Left lobe of liver (tissue), 2 donors: Measurements from ENCODE around the gene PDLIM4. TPM values are rescaled to one million over a fixed set of nuclear protein-coding genes. Genes with fewer than 3 reads are reported as not detected.

Experiments used
- ATAC-seq: fragments of 200-7000 bp; cut with Tn5 transposase; one replicate; pipeline ENCODE4 v1.9.1; 2020; ENCODE audit warnings: mild to moderate bottlenecking, moderate library complexity
- DNase-seq: peaks from one replicate; pipeline ENCODE4 v3.0.0-alpha.2; 2020; ENCODE audit warnings: low spot score
- total RNA-seq: library from RNA; stranded (reverse); gene quantifications from one replicate; pipeline ENCODE4 v1.2.1, GENCODE V29; 2021
- donor health status: DM: no; HTN: no; CAD: no; lungs with moderate emphysema.
- donor health status: DM: no; HTN: yes; CAD: no.

Gene PDLIM4
- total RNA-seq, 1 donor from 2014 or later = 0.88 TPM

DNA sequence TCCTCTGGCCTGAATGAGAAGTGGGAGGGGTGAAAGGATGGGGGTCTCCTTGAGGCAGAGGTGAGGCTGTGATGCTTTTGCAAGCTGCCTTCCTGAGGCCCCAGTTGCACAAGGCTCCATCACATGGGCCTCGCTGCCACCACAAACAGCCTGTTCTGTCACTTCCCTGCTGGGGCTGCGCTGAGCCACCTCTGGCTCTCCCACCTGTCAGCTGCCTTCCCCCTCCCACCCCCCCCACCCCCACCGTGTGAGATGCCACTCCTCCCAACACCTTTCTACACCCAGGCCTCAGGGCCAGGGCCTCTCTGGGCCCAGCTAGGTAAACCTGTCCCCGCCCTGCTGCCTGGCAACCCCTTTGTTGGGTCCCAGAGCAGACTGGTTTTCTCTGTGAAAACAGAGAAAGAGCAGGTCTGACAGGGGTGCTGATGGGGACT is 4.5 kb upstream of the PDLIM4 start:
- no peak for DNase-seq
- ATAC-seq = no peak

DNA sequence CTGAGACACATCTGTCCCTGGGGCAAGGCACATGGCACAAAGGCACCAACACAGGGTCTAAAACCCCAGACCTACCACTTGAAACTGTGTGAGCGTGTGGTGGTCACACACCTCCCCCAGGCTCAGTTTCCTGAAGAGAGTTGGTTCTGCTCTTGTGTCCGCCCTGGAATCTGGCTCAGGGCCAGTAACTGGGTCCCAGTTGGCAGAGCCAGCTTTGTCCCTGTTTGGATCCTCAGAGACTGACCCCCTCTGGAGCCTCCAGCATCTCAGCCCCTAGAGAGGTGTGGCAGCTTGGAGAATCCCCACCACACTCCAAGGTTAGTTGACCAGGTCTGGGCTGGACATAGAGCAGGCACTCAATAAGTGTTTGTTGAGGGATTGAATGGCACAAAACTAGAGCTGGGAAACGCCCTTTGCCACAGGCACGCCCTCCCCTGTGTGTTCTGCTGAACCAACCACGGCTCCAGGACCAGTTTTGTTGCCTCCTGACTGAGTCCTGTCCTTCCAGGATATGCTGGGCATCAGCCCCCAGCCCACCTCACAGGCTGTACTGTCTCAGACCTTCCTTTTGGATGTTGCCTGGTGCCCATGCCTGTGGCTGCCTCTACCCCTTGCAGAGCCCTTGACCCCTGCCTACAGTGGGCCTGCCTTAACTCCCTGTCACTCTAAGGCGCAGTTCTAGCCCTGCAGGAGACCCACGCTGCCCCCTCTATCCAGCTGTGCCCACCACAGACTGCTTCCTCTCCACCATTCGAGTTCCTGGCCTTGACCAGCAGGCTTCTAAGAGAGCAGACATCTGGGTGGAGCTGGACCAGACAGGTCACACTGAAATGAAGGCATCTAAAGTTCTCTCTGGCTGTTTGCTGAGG is 3.8 kb upstream of the PDLIM4 start:
- no peak for DNase-seq
- ATAC-seq = no peak

DNA sequence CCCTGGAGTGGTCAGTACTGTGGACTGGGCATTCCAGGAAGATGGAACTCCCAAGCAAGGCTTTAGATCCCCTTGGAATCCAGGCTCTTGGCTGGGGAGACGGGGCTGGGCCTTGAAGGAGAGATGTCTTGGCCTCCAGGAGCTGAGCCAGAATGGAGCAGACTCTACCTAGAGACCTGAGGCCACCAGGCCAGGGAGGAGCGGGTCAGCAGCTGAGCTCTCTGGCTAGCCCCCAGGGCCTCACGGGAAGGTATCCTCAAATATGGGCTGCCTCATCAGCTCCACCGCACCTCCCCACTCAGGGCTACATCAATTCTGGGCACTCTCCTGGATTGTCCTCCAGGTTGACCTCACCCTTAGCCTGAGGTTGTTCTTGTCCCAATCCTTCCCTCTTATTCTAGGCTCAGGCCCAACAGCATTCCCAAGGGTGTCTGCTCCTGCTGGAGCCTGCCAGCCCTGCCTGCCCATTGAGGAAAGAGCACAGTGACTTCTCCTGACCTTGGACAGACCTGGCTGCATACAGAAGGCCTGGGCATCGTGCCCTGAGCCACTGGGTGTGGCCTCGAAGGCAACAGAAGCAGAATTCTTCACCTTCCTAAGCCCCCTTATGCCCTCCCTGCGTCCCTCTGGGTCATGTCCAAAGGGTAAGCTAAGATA is 3.0 kb upstream of the PDLIM4 start:
- DNase-seq (no peak), ATAC-seq (no peak)

DNA sequence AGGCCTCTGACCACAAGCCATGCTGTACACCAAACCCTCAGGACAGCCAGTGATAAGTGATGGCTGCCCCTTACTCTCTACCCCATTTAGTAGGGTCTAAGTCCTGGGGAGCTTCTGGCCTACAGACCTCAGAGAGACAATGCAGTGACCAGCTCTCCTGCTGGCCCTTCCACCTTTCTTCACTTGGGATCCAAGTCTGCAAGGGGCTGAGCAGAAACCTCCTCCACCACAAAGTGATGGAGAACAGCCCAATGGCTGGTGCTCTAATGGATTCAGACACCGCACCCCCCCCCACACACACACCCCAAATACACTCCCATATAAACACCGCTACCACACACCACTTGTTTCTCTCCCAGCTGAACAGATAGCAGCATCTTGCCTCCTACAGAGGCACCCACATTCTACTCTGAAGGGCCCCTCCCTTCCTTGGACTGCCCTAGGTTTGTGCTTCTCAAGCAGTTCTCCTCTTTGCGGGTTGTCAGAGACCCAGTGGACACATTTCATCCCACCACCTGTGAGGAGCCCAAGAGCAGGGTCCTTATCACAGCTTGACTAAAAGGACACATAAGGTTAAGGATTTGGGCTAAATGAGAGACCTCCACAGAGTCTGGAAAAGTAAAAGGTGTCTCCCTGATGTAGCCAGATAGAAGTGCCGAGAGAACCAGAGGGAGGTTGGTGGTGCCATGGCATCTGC is 1.3 kb upstream of the PDLIM4 start:
- ATAC-seq = no peak
- no peak for DNase-seq

DNA sequence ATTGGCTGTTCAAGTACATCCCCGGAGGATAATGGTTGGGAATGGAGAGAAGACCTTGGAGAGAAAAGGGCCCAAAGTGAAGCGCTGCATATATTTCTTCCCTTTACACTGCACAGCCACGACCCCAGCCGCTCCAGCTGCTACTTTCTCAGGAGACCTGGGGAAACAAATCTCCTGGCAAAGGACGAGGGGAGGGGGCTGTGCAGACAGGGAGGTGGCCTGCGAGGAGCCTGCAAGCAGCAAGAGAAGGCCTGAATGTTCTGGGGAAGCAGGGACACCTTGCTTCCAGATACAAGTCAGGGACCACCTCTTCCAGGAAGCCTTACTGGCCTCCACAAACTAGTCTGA is 739 bp upstream of the PDLIM4 start:
- DNase-seq (no peak), ATAC-seq (no peak)

DNA sequence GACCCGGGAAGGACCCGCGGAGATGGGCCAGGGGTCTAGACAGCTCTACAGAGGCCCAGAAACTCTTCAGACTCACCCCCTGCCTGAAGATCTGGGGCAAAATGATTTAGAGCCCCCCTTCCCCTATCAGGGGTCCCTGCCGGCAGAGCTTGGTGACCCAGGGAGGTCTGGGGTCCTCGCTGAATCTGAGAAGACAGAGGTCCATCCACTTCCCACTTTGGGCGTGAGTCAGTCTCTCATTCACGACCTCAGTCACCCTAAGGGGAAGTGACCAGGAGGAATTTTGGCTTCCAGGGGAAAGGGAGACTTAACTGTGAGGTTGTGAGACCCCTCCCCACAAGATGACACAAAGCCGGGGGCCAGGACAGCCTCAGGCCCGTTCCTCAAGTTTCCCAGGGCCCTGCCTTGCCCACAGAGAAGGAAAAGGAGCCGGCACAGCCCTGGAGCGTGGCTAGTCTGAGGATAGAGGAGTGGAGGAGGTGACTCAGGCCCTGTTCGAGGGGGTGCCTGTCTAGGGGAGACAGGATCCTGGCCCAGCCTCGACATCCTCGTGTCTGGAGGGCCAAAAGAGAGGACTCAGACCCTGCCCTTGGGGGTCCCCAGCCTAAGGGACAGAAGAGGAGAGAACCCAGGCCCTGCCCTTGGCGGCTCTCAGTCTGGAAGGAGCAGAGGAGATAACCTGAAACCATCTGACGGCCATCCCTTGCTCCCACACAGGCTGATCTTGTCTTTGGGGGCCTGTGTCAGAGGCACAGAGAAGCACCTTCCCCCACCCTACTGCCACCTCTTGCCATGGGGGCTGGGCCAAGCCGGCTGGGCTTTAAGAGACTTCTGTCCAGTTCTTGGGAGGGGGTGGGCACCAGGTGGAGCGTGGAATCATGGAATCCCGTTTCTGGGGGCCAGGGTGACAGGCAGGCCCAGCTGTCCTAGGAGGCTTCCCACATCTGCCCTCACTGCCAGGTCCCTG is 889 bp downstream of the PDLIM4 start:
- DNase-seq = peak; percentile 39
- no peak for ATAC-seq

DNA sequence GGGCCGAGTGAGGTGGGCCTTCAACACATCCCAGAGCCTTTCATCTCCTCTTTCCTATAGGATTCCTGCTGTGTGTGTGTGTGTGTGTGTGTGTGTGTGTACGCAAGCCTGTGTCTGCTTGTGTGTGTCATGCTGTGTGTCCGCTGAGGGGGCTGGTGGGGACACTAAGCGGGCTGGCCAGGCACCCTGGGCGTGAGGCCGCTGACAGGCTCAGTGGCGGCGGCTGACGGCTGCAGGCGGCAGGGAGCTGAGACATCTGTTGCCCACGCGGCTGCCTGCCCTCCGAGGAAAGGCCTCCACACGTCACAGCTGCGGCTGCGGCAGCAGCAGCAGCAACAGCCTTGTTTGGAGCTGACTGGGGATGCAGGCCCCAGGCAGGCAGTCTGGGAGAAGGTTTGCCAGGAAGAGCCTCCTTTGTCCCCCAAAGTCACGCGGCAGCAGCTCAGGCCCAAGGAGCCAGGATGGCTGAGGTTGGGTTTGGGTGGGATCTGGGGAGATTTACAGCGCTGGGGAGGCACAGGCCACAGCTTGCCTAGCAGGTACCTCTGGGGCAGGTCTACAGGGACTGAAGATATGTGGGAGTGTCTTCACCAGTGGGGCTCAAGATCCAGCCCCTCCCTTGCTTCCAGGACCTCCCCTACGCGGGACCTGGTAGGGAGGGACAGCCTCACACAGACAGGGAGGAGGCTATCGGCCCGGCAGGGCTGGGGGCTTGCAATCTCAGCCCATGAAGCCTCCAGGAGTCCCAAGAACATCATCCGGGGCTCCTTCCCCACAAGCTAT is 1.8 kb downstream of the PDLIM4 start:
- peak; percentile 39 for DNase-seq
- ATAC-seq = no peak

DNA sequence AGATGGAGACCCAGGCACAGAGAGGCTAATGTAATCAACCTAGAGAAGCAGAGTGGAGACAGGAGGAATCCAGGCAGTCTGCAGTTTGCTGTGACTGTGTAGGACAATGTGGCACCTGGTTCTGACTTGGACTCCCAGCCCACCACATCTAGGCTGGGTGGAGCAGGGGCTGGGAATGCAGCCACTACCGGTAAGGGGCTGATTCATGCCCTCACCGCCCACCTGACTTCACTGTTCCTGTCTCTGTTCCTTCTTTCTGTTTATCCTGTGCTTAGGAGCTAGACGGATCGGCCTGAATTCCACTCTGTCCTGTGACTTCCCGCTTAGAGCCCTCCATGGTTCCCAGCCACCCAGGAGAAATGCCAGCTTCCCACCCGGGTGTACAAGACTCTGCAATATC is 2.6 kb downstream of the PDLIM4 start:
- DNase-seq = peak; percentile 21
- no peak for ATAC-seq

DNA sequence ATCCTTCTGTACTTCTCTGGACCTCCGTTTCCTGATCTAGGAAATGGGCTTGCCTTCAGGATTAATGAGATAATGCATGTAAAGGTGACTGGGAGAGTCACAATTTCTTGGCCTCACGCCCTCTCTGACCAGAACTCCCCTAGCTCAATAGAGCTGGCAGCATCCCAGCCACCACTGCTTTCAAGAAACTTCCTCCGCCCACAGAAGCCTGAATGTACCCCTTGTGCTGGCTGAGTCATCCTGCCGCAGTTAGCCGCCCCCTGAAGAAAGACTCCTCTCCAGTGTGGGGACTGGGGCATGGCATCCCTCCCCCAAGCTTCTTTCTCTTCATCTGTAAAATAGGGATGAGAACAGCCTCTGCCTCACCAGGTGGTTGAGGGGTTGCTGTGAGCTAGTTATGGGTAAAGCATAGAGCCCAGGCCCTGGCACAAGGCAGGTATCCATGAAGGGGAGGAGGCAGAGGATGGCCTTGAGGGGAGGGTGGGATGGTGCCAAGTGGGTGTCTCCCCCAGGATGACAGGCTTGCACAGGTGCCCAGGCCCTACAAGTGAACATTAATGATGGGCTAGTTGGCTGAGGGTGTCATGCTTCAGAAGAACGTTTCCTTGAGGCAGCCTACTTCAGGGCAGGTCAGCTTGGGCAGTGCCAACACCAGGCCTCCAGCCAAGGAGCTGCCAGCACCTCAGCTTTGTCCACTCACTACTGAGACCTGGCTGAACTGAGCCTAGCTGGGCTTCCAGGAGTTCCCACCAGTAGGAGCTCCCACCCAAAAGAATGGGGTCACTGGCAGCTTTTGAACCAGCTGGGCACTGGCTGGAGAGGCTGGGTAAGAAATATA is 3.4 kb downstream of the PDLIM4 start:
- DNase-seq (peak; percentile 41), ATAC-seq (no peak)

DNA sequence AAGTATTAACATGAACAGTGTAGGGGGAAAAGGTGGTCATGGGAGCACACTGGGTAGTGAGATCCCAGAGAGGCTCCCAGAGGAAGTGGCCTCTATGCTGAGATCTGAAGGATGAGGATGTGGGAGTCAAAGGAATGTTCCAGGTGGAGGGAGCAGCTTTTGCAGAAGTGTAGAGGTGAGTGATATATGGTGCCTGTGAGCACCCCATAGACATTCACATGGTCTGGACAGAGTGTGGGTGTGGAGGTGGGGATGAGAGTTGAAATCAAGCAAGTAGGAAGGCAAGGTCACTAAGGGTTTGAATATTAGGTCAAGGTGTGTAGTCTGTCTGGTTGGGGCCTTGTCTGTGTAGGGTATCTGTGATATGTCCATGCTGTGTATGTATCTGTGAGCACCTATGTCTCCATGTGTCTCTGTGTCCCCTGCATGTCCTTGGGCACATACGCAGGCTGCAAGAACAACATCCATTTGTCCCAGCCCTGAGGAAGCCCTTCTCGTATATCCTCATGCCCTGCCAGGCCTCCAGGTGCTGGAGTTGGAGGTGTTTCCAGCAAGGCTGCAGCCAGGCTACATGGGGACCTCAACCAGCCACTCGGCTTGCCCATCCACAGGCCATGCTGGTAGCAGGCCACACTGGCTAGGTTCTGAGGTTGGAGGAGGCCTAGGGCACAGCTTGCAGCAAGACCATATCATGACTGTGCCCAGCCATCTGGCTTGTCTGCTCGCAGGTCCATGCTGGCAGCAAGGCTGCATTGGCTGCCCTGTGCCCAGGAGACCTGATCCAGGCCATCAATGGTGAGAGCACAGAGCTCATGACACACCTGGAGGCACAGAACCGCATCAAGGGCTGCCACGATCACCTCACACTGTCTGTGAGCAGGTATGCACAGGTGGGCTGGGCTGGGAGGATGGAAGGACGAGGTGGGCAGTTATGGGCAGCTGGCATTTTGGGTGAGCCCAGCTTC is 4.7 kb downstream of the PDLIM4 start:
- DNase-seq = peak; percentile 22
- no peak for ATAC-seq

DNA sequence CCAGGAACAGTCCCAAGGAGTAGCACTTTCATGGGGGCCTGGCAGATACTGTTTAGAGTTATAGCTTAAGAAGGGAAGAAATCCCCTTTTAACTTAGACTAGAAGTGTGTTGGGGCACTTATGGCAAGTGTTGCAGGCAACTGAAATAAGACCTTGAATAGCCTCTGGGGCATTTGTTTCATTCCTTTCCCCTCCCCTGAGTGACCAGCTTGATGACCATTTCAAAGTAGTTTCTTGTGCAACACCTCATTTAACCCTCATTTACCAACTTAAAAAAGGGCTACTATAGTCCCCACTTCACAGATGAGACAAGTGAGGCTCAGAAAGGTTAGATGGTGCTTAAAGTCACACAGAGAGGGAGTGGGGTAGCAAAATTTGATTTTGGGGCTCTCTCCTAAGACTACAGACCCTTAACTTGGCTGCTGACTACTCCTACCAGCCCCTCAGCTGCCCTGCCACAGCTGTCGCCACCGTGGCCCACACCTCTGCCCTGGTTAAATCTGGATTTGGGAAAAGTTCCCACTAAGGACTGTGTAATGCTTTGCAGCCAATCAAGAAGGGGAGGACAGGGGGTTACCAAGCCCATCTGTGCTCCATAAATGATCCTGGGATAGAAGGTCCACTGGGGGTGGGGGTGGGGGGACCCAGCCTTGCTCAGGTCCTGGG is 5.5 kb downstream of the PDLIM4 start:
- no peak for ATAC-seq
- DNase-seq = peak; percentile 19

DNA sequence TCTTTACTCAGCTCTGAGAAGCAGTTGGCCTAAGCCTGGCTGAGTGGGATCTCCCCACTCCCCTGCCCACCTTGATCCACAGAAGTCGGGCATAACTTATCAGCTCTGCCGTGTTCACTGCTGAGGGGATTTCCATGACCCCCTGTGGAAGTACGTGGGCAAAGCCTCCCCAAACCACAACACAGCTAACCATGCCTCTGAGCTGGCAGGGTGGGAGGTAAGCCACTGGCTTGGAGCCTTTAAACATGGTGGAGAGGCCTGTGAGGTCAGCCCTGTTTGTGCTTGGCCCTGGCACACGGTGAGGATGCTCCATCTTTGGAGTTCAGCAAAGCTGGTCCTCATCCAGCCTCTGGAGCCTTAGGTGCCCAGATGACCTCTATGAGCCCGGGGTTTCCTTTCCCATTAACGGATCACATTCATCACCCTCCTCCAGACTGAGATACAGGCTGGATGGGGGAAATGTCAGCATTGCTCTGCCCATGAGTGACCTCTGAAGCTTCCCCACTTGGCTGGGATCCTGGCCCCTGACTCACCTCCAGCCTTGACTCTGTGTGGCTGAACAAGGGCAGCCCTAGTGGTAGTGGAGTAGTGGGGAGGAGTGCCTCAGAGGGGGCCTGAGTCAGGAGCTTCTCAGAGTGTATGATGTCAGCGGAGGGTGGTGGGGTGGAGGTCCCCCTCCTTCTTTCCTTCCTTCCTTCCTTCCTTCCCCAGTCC is 6.2 kb downstream of the PDLIM4 start:
- DNase-seq (peak; percentile 37), ATAC-seq (no peak)

DNA sequence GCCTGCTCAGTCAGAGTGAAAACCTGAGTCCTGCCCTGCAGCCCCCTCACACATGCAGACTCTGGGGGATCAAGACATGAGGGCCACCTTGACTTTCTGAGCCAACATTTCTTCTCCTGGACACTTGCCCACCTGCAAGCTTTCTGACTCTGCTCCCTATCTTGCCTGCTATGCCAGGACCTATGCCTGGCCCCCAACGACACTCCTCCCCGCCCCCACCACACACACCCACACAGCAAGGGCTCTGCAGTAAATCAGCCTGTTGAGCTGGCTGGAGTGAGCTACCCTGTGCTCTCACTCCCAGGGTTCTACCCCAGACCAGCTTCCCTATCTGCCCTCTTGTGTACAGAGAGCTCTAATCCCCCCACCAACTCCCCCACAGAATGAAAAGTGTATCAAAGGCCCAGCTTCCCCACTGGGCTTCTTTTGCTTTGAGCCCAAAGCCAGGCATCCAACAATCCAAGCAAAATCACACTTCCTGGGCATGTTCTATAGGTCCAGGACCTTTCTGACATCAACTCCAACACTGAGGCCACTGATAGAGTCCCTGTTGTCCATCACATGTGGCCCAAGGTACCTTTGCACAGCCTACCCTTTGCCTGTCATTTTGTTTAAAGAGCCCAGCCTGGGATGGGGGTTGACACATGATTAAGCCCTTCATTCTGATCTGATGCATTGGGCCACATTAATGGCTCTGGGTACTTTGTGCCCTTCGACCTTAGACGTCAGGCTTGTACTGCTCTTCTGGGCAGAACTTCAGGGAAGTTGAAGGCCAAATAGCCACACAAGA is 7.2 kb downstream of the PDLIM4 start:
- DNase-seq = peak; percentile 24
- no peak for ATAC-seq

DNA sequence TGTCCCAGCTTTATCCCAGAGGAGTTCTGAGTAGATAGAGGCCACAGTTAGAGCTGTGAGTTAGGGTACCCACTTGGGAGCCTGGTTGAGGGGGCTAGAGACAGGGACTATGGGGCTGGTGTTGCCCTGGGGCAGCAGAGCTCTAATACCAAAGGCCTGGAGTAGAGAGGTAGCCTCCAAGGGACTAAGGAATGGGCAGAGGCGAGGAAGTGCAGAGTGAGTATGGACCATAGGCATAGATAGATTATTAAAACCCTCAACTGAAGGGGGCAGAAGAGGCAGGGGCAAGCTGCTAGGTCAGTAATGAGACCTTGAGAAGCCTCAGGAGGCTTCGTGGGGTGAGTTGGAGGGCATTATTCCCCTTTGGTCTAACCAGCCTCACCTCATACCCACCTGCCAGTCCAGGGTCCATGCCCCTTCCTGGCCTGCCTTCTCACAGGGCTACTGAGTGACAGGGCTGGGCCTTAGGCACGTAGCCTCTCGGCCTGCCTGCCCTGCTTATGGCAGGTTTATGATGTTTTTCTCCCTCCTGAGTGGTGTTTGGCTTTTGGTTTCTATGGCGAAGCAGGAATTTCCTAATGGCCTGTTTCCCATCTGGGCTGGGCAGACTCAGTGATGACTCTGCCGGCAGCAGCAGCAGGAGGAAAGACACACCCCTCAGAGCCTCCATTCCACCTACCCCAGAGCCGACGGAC is 8.0 kb downstream of the PDLIM4 start:
- DNase-seq (peak; percentile 31), ATAC-seq (no peak)
